Measurements from ENCODE around the gene TFIP11. TPM values are rescaled to one million over a fixed set of nuclear protein-coding genes. Genes with fewer than 3 reads are reported as not detected.

Gene TFIP11
- total and polyA plus RNA-seq, 2 of the 13 experiments (the other 11 are each of a cell fraction or from before 2014, with no cell fraction given): 15.4 to 22.8 TPM

- no peak for TF ChIP-seq RARG (CRISPR knock-in tag; IDR thresholded peaks at IDR 0.05; ENCODE audit: low read depth)
- no peak for TF ChIP-seq DRAP1 (CRISPR knock-in tag; IDR thresholded peaks at IDR 0.05)
- peak; percentile 44; the same call in 1 of the 2 replicates for TF ChIP-seq RAD51 (IDR thresholded peaks at IDR 0.05; ENCODE audit: borderline replicate concordance)
- no peak for TF ChIP-seq SMYD3 (CRISPR knock-in tag; IDR thresholded peaks at IDR 0.05)
- no peak for TF ChIP-seq ZNF207 (IDR thresholded peaks at IDR 0.05; ENCODE audit: borderline replicate concordance)
- no peak for TF ChIP-seq SOX6 (IDR thresholded peaks at IDR 0.05)
- TF ChIP-seq SOX6 (CRISPR knock-in tag; IDR thresholded peaks at IDR 0.05): 0 out of 2 replicates have a peak, but pooled peaks have one; percentile 6
- TF ChIP-seq PRDM4 (CRISPR knock-in tag; IDR thresholded peaks at IDR 0.05; ENCODE audit: borderline replicate concordance): no peak
- TF ChIP-seq MNT (IDR thresholded peaks at IDR 0.05): peak; percentile 92
- TF ChIP-seq ATF4 (CRISPR knock-in tag; IDR thresholded peaks at IDR 0.05): no peak
- TF ChIP-seq THAP8 (CRISPR knock-in tag; IDR thresholded peaks at IDR 0.05; ENCODE audit: borderline replicate concordance): no peak
- no peak for TF ChIP-seq ZEB1 (IDR thresholded peaks at IDR 0.05; ENCODE audit: insufficient replicate concordance, low read depth)
- TF ChIP-seq ZNF10 (CRISPR knock-in tag; IDR thresholded peaks at IDR 0.05; ENCODE audit: borderline replicate concordance, low read depth): no peak
- TF ChIP-seq ZSCAN30 (CRISPR knock-in tag; IDR thresholded peaks at IDR 0.05): no peak
- no peak for TF ChIP-seq RNF219 (CRISPR knock-in tag; IDR thresholded peaks at IDR 0.05)
- TF ChIP-seq PBX2 (CRISPR knock-in tag; IDR thresholded peaks at IDR 0.05): no peak
- no peak for TF ChIP-seq GMEB1 (CRISPR knock-in tag; IDR thresholded peaks at IDR 0.05; ENCODE audit: borderline replicate concordance)
- TF ChIP-seq ZNF558 (CRISPR knock-in tag; IDR thresholded peaks at IDR 0.05; ENCODE audit: borderline replicate concordance): no peak
These were observed 27.9 kb downstream of the TFIP11 start (continued) for GRCh38 chr22:26484360-26484706.

All from HepG2 (cell line).